GM12878 (cell line): ENCODE results near the gene TIE1. TPM values are rescaled to one million over a fixed set of nuclear protein-coding genes. Genes with fewer than 3 reads are reported as not detected.

ENCODE experiments used
- ATAC-seq: fragments of 200-7000 bp; cut with Tn5 transposase; 3 replicates; pipeline ENCODE4 v1.9.1; 2020; ENCODE audit warnings: mild to moderate bottlenecking, moderate library complexity
- BruUV-seq: library from RNA; stranded (reverse); fragments of 400-500 nt; replicated peaks from 2 replicates; lab custom pipeline; 2021; lab: Mats Ljungman, UMichigan
- CTCF ChIA-PET: fragments of 300-600 bp; sonication (Branson Sonifier 250); formaldehyde crosslinking; extraction: SDS; loops from one replicate; lab custom pipeline; 2021; ENCODE audit warnings: inconsistent platforms; lab: Yijun Ruan, JAX
- POLR2A ChIA-PET: fragments of 350-600 bp; formaldehyde crosslinking; extraction: SDS; loops from one replicate; lab custom pipeline; 2021; ENCODE audit warnings: inconsistent platforms; lab: Charles Lee
- RAD21 ChIA-PET: fragments of 300-600 bp; sonication (Branson Sonifier 250); formaldehyde crosslinking; loops from one replicate; lab custom pipeline; 2023; ENCODE audit warnings: antibody characterized with exemption; ENCODE audit not compliant: unreplicated experiment; lab: Charles Lee
- SMC1A ChIA-PET: fragments of 300-600 bp; sonication (Branson Sonifier 250); formaldehyde crosslinking; loops from one replicate; lab custom pipeline; 2023; ENCODE audit not compliant: unreplicated experiment, uncharacterized antibody; lab: Charles Lee
- DNase-seq: peaks from one replicate; pipeline ENCODE4 v3.0.0-alpha.2; 2011; ENCODE audit warnings: low read depth, low spot score
- FAIRE-seq: peaks from 3 replicates; lab custom pipeline; 2011; peaks lifted over from hg19 to GRCh38; lab: Jason Lieb, UNC
- H2AFZ ChIP-seq: 2 replicates; pipeline ENCODE4 v1.6.0; 2011; ENCODE audit warnings: low read depth, low read length, control low read depth; ENCODE audit not compliant: control insufficient read depth
- H3K27ac ChIP-seq: 2 replicates; pipeline ENCODE4 v1.5.1; 2011; ENCODE audit warnings: control low read depth; ENCODE audit not compliant: control insufficient read depth, insufficient read depth
- H3K27me3 ChIP-seq, 2 experiments: replicated peaks in 1 of 2; 2 replicates each; pipeline versions ENCODE4 v1.6.0 to v1.6.1; 2011; ENCODE audit warnings: low read length in 1 of 2; ENCODE audit not compliant: control insufficient read depth in 2 of 2, insufficient read depth in 2 of 2
- H3K36me3 ChIP-seq, 2 experiments: 2 replicates each; pipeline ENCODE4 v1.5.1; 2011; ENCODE audit warnings: low read length in 1 of 2; ENCODE audit not compliant: control insufficient read depth in 2 of 2, insufficient read depth in 2 of 2
- H3K4me1 ChIP-seq: 2 replicates; pipeline ENCODE4 v1.6.1; 2011; ENCODE audit warnings: mild to moderate bottlenecking, low read length, moderate library complexity, mixed read lengths; ENCODE audit not compliant: control insufficient read depth, insufficient read depth
- H3K4me2 ChIP-seq: 2 replicates; pipeline ENCODE4 v1.6.0; 2011; ENCODE audit warnings: control low read depth; ENCODE audit not compliant: control insufficient read depth, insufficient read depth
- H3K4me3 ChIP-seq: fragments of 200-600 bp; sonication (generic); 2 replicates; pipeline ENCODE4 v1.5.1; 2016
- H3K79me2 ChIP-seq: 2 replicates; pipeline ENCODE4 v1.6.0; 2011; ENCODE audit warnings: low read length; ENCODE audit not compliant: control insufficient read depth, insufficient read depth
- H3K9ac ChIP-seq: 2 replicates; pipeline ENCODE4 v1.8.0; 2011; ENCODE audit warnings: low read length, control low read depth, mixed read lengths; ENCODE audit not compliant: control insufficient read depth, insufficient read depth
- H3K9me3 ChIP-seq: replicated peaks from 3 replicates; pipeline ENCODE4 v1.5.1; 2011; ENCODE audit warnings: mild to moderate bottlenecking, low read length; ENCODE audit not compliant: control insufficient read depth, insufficient read depth
- H4K20me1 ChIP-seq: 2 replicates; pipeline ENCODE4 v1.6.0; 2011; ENCODE audit not compliant: control insufficient read depth, insufficient read depth
- ATF7 ChIP-seq: fragments of 450-650 bp; IDR thresholded peaks from 2 replicates; pipeline ENCODE4 v1.6.1; 2016; ENCODE audit warnings: low read depth, mild to moderate bottlenecking
- BACH1 ChIP-seq: fragments of 450-650 bp; IDR thresholded peaks from 2 replicates; pipeline ENCODE4 v1.6.1; 2017; ENCODE audit warnings: mild to moderate bottlenecking, borderline replicate concordance
- CREM ChIP-seq: IDR thresholded peaks from 2 replicates; pipeline ENCODE4 v1.6.1; 2014; ENCODE audit warnings: antibody characterized with exemption, low read depth
- FOXM1 ChIP-seq: IDR thresholded peaks from 2 replicates; pipeline ENCODE4 v1.6.1; 2012; ENCODE audit warnings: low read depth, mild to moderate bottlenecking, inconsistent platforms, low read length, moderate library complexity
- MTA3 ChIP-seq: IDR thresholded peaks from 2 replicates; pipeline ENCODE4 v1.6.1; 2012; ENCODE audit warnings: low read length, inconsistent platforms, borderline replicate concordance
- NFIC ChIP-seq: IDR thresholded peaks from 2 replicates; pipeline ENCODE4 v1.6.1; 2012; ENCODE audit warnings: low read depth, mild to moderate bottlenecking, inconsistent platforms, low read length, moderate library complexity
- POLR2A ChIP-seq: IDR thresholded peaks from 2 replicates; pipeline ENCODE4 v1.6.1; 2011; ENCODE audit warnings: low read depth, mild to moderate bottlenecking, low read length
- RELB ChIP-seq: fragments of 450-650 bp; IDR thresholded peaks from 2 replicates; pipeline ENCODE4 v1.6.1; 2017; ENCODE audit warnings: low read depth, mild to moderate bottlenecking, moderate library complexity
- ZNF207 ChIP-seq: fragments of 450-650 bp; IDR thresholded peaks from 2 replicates; pipeline ENCODE4 v1.6.1; 2014; ENCODE audit warnings: antibody characterized with exemption, mild to moderate bottlenecking, borderline replicate concordance
- WGBS: methylation state at CpG from one replicate; pipeline ENCODE4 v1.1.6; 2016; ENCODE audit warnings: low lambda C conversion rate; ENCODE audit not compliant: insufficient replicate concordance, insufficient coverage; ENCODE audit errors: missing lambda C conversion rate; 5-methylcytosine and 5-hydroxymethylcytosine counted together
- in situ Hi-C: fragments of 300-500 bp; cut with MboI; formaldehyde crosslinking; loops from 9 replicates; pipeline ENCODE4 v1.14.3; 2018; ENCODE audit warnings: mixed read lengths
- intact Hi-C: fragments of 100-400 bp; cut with micrococcal nuclease; formaldehyde crosslinking; loops from one replicate; pipeline ENCODE4 v1.14.2; 2022; ENCODE audit not compliant: unreplicated experiment
- polyA plus RNA-seq, 11 experiments: library from polyadenylated mRNA; depleted of rRNA in 4 of 11; unstranded in 6 of 11; stranded (reverse) in 5 of 11; fragments of >200 nt; fragmentation: Nextera tagmentation in 4 of 11; fragmentation: Illumina TruSeq in 1 of 11; extraction: Ambion mirVana in 4 of 11; extraction: Trizol in 1 of 11; gene quantifications; 1 replicate in 1 of 11; 2 replicates in 10 of 11; pipeline versions ENCODE4 v1.2.1 to v1.2.3, GENCODE V29; 2011 to 2016; ENCODE audit warnings: inconsistent platforms in 2 of 11, missing spikeins in 2 of 11, low read depth in 1 of 11
- total RNA-seq, 4 experiments: library from RNA; depleted of rRNA in 3 of 4; stranded (reverse); fragments of >200 nt in 3 of 4; fragmentation: Illumina TruSeq in 1 of 4; extraction: Trizol in 1 of 4; gene quantifications; 2 replicates each; pipeline versions ENCODE4 v1.2.1 to v1.2.3, GENCODE V29; 2013 to 2021

TIE1 gene
- total and polyA plus RNA-seq, 10 of the 15 experiments (the other 5 are each of a cell fraction or from before 2014, with no cell fraction given) = 0.26 to 3.9 (median 1.3) TPM

- TF ChIP-seq FOXM1 = no peak
- no peak for TF ChIP-seq POLR2A
- TF ChIP-seq RELB = no peak
- no peak for TF ChIP-seq NFIC
- TF ChIP-seq BACH1 = no peak
- no peak for TF ChIP-seq ZNF207
- TF ChIP-seq ATF7 = no peak
These were observed 19.0 kb downstream of the TIE1 start (continued) for GRCh38 chr1:43319766-43320165.

- no peak overlapping the region for H3K4me2 ChIP-seq
- ChIA-PET RAD21 (interaction anchor here (1.6 kb wide), 1 partner anchor 9 kb away, joined by 3 read pairs; no protein-coding TSS in a partner anchor), POLR2A (interaction anchor here (0.5 to 0.6 kb wide), 2 partner anchors 48 to 566 kb away, joined by 3 to 8 read pairs; no protein-coding TSS in a partner anchor), CTCF (interaction anchor here (0.6 kb wide), 1 partner anchor 60 kb away, joined by 3 read pairs; no protein-coding TSS in a partner anchor), SMC1A (interaction anchor here (1.1 to 2.2 kb wide), 2 partner anchors 8 to 82 kb away, joined by 3 to 11 read pairs; no protein-coding TSS in a partner anchor)
- no peaks in the 10 kb centered on the region for H3K27me3 ChIP-seq
- ATAC-seq (no peak), FAIRE-seq (no peak), DNase-seq (no peak)
- no peak overlapping the region for H3K9ac ChIP-seq
- in situ Hi-C loops (no loop called here), intact Hi-C loops (no loop called here)
- no peaks in the 10 kb centered on the region; the same call in 1 of the 3 replicates for H3K9me3 ChIP-seq
- no peaks in the 10 kb centered on the region for H3K79me2 ChIP-seq
- no peak overlapping the region for H2AFZ ChIP-seq
- no TSS peak for BruUV-seq
- TF ChIP-seq CREM = no peak
- TF ChIP-seq MTA3 = no peak
- H3K27ac ChIP-seq = no peak overlapping the region
- H3K36me3 ChIP-seq = no peaks in the 10 kb centered on the region
- no peaks in the 10 kb centered on the region for H3K4me1 ChIP-seq
- H3K4me3 ChIP-seq = no peak overlapping the region
- 55% methylated on average over 16 of the region's 16 CpGs for WGBS
- no peaks in the 10 kb centered on the region for H4K20me1 ChIP-seq
These were observed 20.6 kb downstream of the TIE1 start for GRCh38 chr1:43321331-43321891.
